ENCODE data around the gene SARM1. TPM values are rescaled to one million over a fixed set of nuclear protein-coding genes. Genes with fewer than 3 reads are reported as not detected.
"Not testable (repeated sequence)": the region's sequence is repeated elsewhere in the genome, so short reads cannot be mapped to it uniquely, and the experiment has no call there.

The SARM1 gene
- polyA plus RNA-seq, 4 donors, result 11.3 to 14.0 (median 12.0) TPM

DNA sequence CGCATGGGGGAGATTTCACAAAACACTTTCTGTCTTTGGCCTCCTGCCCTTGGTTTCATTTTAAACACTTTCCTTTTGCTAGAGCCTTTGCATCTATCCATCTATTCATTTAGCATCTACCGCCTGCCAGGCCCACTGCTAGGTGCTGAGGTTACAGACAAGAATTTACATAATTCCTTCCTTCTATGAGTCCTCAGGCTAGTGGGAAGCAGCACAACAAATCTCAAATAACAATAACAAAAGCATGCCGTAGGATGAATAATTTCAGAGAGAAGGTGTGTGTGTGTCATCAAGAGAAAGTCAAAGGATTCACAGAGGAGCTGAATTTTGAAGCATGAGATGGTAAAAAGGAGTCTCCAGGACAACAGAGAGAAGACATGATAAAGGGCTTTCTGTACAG lies 40.6 kb downstream of the SARM1 start:
- no peak for DNase-seq (ENCODE audit: low read depth in 4 of 4, low spot score in 3 of 4)

DNA sequence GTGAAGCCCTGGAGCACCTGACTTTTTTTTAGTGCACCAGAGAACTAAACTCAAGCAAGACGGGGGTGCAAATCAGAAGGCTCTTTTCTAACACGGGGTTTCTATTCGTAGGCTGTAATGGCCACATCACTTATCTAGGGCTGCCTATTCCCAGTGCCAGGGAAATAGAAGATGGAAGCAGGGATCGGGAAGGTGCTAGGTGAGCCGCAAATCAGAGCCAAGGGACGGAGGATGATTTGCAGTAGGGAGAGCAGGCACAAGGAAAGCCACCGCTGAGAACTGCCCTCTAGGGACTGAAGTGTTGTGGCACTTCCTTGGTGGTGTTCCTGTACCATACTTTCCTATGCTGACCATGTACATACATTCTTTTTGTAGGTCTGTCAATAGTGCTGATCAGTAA lies 42.3 kb downstream of the SARM1 start:
- DNase-seq (ENCODE audit: low read depth in 4 of 4, low spot score in 3 of 4), result no peak

DNA sequence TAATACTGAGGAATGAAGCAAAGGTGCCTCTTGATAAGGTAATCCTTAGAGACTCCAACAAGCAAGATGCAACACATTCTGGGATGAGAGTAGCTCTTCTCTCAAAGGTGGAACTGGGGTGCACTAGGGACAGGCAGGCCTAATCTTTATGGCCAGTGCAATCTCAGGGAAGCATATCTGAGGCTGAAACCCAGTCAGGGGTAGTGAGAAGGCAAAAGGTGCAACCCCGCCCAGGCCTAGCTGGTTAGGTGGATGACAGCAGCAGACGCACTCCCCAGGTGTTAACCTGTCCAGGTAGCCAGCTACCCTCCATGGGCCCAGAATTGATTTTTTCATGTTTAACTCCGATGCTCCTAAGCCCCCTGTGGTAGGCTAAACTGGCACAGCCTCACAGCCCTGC lies 44.4 kb downstream of the SARM1 start:
- no peak for DNase-seq (ENCODE audit: low read depth in 4 of 4, low spot score in 3 of 4)

DNA sequence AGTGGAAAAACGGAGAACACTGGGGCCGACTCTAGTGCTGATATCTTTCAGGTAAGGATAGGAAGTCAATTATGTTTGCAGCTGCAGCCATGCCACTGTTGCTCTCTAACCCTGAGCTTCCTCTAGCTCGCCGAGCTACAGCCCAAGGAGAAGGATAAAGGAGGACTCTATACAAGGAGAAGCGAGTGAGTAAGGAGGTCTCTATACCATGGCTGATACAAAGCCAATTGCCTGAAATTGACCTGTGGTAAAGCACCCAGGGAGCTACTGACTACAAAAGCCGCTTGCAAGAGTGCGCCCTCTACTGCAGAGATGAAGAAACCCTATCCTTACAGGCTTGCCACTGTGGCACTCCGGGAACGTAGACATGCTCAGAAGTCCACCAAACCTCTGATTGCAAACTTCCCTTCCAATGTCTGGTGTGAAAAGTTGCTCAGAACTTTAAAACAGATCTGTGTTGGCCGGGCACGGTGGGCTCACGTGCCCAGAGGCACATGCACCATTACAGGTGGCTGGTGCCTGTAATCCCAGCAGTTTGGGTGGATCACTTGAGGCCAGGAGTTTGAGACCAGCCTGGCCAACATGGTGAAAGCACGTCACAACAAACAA lies 45.3 kb downstream of the SARM1 start:
- DNase-seq (ENCODE audit: low read depth in 4 of 4, low spot score in 3 of 4), result no peak

DNA sequence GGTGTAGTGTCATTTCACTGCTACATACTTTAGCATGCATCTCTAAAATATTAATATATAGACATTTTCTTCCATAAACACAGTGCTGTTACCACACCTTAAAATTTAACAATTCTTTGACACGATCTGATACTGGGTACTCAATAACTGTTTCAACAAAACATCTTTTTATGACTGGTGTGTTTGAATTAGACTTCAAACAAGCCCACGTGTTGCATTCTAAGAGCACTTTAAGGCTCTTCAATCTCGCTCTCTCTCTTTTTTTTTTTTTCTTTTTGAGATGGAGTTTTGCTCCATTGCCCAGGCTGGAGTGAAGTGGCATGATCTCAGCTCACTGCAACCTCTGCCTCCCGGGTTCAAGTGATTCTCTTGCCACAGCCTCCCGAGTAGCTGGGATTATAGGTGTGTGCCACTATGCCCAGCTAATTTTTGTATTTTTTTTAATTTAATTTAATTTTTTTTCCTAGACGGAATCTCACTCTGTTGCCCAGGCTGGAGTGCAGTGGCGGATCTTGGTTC lies 50.4 kb downstream of the SARM1 start:
- DNase-seq (ENCODE audit: low read depth in 4 of 4, low spot score in 3 of 4), result no peak

DNA sequence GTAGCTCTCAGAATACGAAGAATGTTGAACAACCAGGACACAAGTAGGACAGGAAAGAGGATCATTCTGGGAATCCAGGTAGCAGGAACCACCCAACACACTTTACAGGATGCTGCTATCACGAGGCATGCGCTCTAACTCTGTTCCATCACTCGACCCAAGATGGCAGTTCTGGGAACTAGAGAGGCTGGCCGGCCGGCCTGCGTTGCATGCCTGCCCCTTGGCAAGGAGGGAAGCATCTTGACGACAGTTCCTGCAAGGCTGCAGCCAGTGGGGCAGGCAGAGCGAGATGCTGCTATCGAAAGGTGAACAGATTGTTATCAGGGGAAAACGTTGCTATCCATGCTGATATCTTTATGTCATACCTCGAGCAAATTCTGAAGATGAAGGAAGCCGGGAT lies 53.7 kb downstream of the SARM1 start:
- no peak for DNase-seq (ENCODE audit: low read depth in 4 of 4, low spot score in 3 of 4)

DNA sequence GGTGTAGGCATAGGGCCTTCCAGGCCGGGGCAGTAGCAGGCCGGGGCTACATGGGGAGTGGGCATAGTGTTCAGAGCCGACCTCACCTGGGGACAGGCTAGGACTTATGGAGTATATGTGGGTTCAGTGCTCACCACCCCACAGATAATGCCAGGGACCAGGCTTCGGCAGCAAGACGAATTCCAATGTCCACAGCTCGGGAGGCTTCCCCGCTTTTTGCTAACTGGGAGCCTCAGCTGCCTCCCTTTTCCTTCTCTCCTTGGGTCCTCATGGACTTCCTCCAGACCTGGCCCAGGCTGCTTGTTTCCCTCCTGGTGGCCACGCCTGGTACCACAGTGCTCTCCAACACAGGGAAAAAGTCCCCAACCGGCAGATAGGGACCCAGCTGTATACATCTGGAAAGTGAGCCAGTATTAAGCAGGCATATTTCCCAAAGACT lies 54.6 kb downstream of the SARM1 start:
- no peak for DNase-seq (ENCODE audit: low read depth in 4 of 4, low spot score in 3 of 4)

DNA sequence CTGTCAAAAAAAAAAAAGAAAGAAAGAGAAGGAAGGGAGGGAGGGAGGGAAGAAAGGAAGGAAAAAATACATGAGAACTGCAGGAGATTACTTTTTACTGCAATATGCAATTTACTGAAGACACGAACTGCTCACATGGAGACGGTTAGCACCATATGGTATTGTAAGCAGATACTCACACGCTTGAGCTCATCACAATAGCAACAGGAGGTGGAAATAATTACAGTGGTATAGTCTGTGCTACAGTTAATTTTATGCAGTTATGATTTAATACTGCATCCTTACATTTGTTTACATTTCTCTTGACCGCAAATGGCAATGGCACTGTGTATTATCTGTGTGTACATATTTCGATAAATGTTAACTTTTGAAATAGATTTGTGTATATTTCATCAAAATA lies 55.9 kb downstream of the SARM1 start:
- no peak for DNase-seq (ENCODE audit: low read depth in 4 of 4, low spot score in 3 of 4)

DNA sequence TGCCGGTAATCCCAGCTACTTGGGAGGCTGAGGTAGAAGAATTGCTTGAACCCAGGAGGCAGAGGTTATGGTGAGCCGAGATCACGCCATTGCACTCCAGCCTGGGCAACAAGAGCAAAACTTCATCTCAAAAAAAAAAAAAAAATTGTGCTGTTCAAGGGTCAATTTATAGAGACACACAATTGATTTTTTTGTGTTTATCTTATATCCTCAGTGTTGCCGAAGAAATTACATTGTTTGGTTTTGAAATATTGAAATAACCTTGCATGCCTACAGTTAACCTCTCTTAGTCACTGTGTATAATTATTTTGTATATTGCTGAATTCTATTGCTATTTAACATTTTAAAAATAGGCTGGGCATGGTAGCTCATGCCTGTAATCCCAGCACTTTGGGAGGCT lies 56.5 kb downstream of the SARM1 start:
- not testable (repeated sequence) for DNase-seq (ENCODE audit: low read depth in 4 of 4, low spot score in 3 of 4)

DNA sequence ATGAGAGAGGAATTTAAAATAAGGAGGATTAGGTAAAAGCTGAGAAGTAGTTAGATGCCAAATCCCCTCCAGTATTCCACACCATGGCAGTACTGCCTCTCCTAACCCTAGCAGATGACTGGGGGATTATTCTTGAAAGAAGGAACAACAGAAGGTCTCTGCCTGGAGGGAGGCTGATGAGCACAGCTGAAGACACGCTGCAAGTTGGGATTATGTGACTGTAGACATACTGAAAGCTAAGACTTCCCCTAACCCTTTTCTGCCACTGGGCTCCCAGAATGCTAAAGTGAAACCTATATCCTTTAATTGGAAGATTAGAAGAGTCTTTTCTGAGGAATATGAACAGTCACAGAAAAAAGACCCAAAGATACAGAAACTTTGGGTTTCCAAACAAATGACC lies 62.2 kb downstream of the SARM1 start:
- no peak for DNase-seq (ENCODE audit: low read depth in 4 of 4, low spot score in 3 of 4)

DNA sequence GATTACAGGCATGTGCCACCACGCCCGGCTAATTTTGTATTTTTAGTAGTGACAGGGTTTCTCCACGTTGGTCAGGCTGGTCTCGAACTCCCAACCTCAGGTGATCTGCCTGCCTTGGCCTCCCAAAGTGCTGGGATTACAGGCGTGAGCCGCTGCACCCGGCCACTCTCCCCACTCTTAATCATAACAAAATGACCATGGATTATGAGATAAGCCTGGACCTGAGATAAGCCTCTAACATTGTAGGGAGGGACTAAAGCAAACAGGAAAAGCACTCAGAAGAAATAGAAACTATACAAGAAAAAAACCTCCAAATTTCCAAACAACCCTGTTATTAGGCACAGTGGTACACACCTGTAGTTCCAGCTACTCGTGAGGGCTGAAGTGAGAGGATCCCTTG lies 62.8 kb downstream of the SARM1 start:
- DNase-seq (ENCODE audit: low read depth in 4 of 4, low spot score in 3 of 4), result not testable (repeated sequence)

DNA sequence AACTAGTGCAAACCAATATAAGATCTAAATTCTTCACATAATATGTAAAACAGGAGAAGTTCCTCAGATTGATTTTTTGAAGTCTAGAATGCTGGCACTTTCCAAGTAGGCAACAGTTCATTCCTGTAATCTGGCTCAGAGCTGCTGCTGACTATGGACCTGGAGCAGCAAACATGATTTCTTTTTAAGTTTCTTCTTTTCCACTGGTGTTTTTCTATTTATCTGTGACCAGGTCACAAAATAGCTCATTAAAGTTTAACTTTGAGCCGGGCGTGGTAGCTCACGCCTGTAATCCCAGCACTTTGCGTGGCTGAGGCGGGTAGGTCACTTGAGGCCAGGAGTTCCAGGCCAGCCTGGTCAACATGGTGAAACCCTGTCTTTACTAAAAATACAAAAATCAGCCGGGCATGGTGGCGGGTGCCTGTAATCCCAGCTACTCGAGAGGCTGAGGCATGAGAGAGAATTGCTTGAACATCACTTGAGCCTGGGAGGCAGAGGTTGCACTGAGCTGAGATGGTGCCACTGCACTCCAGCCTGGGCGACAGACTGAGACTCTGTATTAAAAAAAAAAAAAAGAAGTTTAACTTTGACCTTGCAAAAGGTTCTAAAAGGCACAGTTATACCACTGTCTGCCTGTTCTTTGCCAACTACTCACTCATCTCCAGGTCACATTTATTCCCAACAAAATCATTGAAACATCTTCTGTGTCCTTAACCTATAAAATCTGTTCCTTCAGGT lies 72.6 kb downstream of the SARM1 start:
- DNase-seq (ENCODE audit: low read depth in 4 of 4, low spot score in 3 of 4), result no peak

DNA sequence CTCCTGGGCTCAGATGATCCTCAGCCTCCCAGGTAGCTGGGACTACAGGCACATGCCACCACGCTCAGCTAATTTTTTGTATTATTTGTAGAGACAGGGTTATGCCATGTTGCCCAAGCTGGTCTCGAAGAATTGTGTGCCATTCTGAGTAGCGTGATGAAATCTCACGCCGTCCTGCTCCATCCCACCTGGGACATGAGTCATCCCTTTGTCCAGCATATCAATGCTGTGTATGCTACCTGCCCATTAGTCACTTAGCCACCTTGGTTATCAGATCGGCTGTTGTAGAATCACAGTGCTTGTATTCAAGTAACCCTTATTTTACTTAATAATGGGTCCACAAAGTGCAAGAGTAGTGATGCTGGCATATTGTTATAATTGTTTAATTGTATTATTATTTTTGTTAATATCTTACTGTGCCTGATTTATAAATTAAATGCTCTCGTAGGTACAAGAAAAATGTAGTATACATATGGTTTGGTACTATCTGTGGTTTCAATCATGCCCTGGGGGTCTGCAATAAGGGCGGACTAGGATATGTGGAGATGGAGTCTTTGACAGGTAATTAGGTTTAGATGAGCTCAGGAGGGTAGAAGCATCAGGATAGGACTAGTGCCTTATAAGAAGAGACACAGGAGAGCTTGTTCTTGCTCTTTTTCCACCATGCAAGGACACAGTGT lies 75.4 kb downstream of the SARM1 start:
- no peak for DNase-seq (ENCODE audit: low read depth in 4 of 4, low spot score in 3 of 4)

DNA sequence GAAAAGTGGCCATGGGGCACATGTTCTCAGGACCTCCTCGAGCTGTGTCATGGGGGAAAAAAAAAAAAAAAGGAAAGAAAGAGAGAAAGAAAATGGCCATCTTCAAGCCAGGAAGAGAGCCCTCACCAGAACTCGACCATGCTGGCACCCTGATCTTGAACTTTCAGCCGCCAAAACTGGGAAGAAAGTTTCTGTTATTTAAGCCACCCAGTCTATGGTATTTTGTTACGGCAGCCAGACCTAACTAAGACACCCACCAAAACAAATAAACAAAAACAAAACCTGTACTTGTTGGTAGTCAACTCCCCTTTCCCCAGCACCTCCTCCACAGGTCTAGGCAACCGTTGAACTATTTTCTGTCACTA lies 75.9 kb downstream of the SARM1 start:
- DNase-seq (ENCODE audit: low read depth in 4 of 4, low spot score in 3 of 4), result no peak

DNA sequence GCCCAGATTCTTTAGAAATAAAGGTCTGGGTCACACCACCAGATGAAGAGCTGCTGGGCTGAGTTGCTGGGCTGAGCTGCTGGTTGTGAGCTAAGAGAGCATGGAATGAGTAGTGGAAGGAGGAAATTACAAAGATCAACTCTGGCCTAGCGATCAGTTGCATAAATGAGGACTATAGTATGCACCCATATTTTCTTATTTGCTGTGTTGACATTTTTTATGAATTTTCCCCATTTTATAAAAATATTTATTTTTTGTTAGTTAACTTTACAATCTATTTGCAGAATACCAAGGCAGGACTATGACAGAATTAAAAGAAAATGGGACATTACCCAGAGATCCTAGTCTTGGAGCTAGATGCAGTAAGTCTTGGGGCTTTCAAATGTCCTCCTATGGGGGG lies 78.4 kb downstream of the SARM1 start:
- DNase-seq (ENCODE audit: low read depth in 4 of 4, low spot score in 3 of 4), result no peak

Other genes starting within 250 kb of the SARM1 start
- 10 to 100 TPM; 54.0 to 63.6 (median 55.6) TPM for gene TMEM97, start 52.5 kb upstream of the SARM1 start, polyA plus RNA-seq (ENCODE audit: insufficient read length in 4 of 4)
- 10 to 100 TPM; 52.1 to 61.6 (median 54.9) TPM for gene IFT20, start 36.2 kb upstream of the SARM1 start, polyA plus RNA-seq (ENCODE audit: insufficient read length in 4 of 4)
- 10 to 100 TPM; 43.8 to 47.4 (median 45.3) TPM for gene TNFAIP1, start 35.9 kb upstream of the SARM1 start, polyA plus RNA-seq (ENCODE audit: insufficient read length in 4 of 4)
- gene POLDIP2, start 14.2 kb upstream of the SARM1 start, polyA plus RNA-seq (ENCODE audit: insufficient read length in 4 of 4), result 100 to 1,000 TPM in 2 of 4 donors, 10 to 100 TPM in 2; 99.1 to 105 (median 100) TPM
- gene SEBOX, start 6.5 kb upstream of the SARM1 start, polyA plus RNA-seq (ENCODE audit: insufficient read length in 4 of 4), result not detected
- 10 to 100 TPM in 3 of 4 donors, 1 to 10 TPM in 1; 9.4 to 21.3 (median 15.2) TPM for gene VTN, start 1.4 kb upstream of the SARM1 start, polyA plus RNA-seq (ENCODE audit: insufficient read length in 4 of 4)
- gene SLC46A1, start 34.5 kb downstream of the SARM1 start, polyA plus RNA-seq (ENCODE audit: insufficient read length in 4 of 4), result 10 to 100 TPM; 14.6 to 15.8 (median 15.1) TPM
- 10 to 100 TPM in 3 of 4 donors, 1 to 10 TPM in 1; 7.1 to 24.5 (median 13.3) TPM for gene SLC13A2, start 102.0 kb downstream of the SARM1 start, polyA plus RNA-seq (ENCODE audit: insufficient read length in 4 of 4)
- gene FOXN1, start 134.7 kb downstream of the SARM1 start, polyA plus RNA-seq (ENCODE audit: insufficient read length in 4 of 4), result under 1 TPM; 0.47 to 0.62 (median 0.61) TPM
- gene UNC119, start 180.9 kb downstream of the SARM1 start, polyA plus RNA-seq (ENCODE audit: insufficient read length in 4 of 4), result 10 to 100 TPM; 54.4 to 74.1 (median 59.7) TPM
- gene PIGS, start 199.8 kb downstream of the SARM1 start, polyA plus RNA-seq (ENCODE audit: insufficient read length in 4 of 4), result 100 to 1,000 TPM; 101 to 107 (median 105) TPM
- 10 to 100 TPM; 19.4 to 32.9 (median 24.5) TPM for gene ALDOC, start 205.2 kb downstream of the SARM1 start, polyA plus RNA-seq (ENCODE audit: insufficient read length in 4 of 4)
- 10 to 100 TPM; 43.5 to 46.9 (median 45.2) TPM for gene SPAG5, start 227.3 kb downstream of the SARM1 start, polyA plus RNA-seq (ENCODE audit: insufficient read length in 4 of 4)
- 10 to 100 TPM; 10.6 to 14.3 (median 11.3) TPM for gene RSKR, start 242.5 kb downstream of the SARM1 start, polyA plus RNA-seq (ENCODE audit: insufficient read length in 4 of 4)